BLaER1 treated with 17β-estradiol and CSF1 and Interleukin-3, amounts not matched to agents 10 nM and 100 nM (cell line): ENCODE data around the gene CDON.

Source experiments
- H3K27ac ChIP-seq, 11 experiments: shearing (Covaris generic); formaldehyde crosslinking; 2 replicates each; pipeline ENCODE4 v1.8.1; 2022
- H3K27me3 ChIP-seq, 11 experiments: shearing (Covaris generic); formaldehyde crosslinking; 2 replicates each; pipeline ENCODE4 v1.8.1; 2022
- H3K36me3 ChIP-seq, 11 experiments: shearing (Covaris generic); formaldehyde crosslinking; 2 replicates each; pipeline ENCODE4 v1.8.1; 2022
- H3K4me1 ChIP-seq, 10 experiments: shearing (Covaris generic); formaldehyde crosslinking; 2 replicates each; pipeline ENCODE4 v1.8.1; 2022
- H3K4me2 ChIP-seq, 11 experiments: shearing (Covaris generic); formaldehyde crosslinking; 2 replicates each; pipeline ENCODE4 v1.8.1; 2022
- H3K4me3 ChIP-seq, 10 experiments: shearing (Covaris generic); formaldehyde crosslinking; 2 replicates each; pipeline ENCODE4 v1.8.1; 2022
- H3K9ac ChIP-seq, 11 experiments: shearing (Covaris generic); formaldehyde crosslinking; 2 replicates each; pipeline ENCODE4 v1.8.1; 2022
- H3K9me3 ChIP-seq, 11 experiments: shearing (Covaris generic); formaldehyde crosslinking; replicated peaks in 1 of 11; 2 replicates each; pipeline ENCODE4 v1.8.1; 2022
- H4K20me1 ChIP-seq, 11 experiments: shearing (Covaris generic); formaldehyde crosslinking; 2 replicates each; pipeline ENCODE4 v1.8.1; 2022
- Cebpa-rat ChIP-seq, 11 experiments: shearing (Covaris generic); IDR thresholded peaks; 2 replicates each; pipeline ENCODE4 v1.8.1; 2022

The CDON gene

DNA sequence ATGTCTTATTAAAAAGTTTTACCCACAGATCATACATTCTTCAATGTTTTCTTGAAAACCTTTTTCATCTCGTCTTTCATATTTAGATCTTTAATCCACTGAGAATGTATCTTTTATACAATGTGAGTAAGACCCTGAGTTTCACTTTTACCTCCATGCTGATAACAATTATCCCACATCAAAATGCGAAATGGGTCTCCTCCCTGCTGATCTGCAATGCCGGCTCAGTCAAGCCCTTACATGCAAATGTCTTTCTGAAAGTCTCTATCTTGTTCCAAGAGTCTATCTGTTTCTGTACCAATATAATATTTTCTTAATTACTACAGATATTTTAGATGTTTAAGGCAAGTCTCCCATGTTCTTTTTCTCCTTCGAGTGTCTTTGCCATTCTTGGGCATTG lies 50.9 kb downstream of the CDON start:
- no peak overlapping the region for H3K27ac ChIP-seq
- H3K9ac ChIP-seq: no peak overlapping the region
- no peaks in the 10 kb centered on the region for H4K20me1 ChIP-seq
- peaks cover 0 to 2% (median 0%) of the 10 kb centered on the region in 11 experiments; a peak in 1 of 22 replicates for H3K36me3 ChIP-seq
- TF ChIP-seq Cebpa-rat (IDR thresholded peaks at IDR 0.05): no peak
- H3K4me3 ChIP-seq: no peak overlapping the region
- H3K9me3 ChIP-seq: no peaks in the 10 kb centered on the region
- no peak overlapping the region for H3K4me2 ChIP-seq
- peaks cover 0 to 4% (median 0%) of the 10 kb centered on the region in 10 experiments; a peak in 1 of 20 replicates for H3K4me1 ChIP-seq
- no peaks in the 10 kb centered on the region for H3K27me3 ChIP-seq

DNA sequence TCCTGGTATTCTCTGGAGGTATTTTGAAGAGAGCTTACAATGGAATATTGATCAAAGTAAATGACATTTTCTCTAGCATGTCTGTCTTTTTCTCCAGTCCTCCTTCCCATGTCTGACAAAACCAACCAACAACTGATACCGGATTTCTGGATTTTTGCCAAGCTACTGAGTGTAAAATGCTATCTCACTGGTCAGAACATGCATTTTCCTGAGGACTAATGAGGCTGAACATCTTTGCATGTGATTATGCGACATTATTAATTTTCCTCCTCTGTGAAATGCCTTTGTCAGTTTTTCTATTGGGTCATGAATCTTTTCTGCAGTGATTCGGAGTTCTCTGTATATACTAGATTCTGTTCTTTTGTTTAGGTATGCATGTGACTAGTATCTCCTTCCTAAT lies 51.4 kb downstream of the CDON start:
- no peak overlapping the region for H3K27ac ChIP-seq
- H3K9me3 ChIP-seq: no peaks in the 10 kb centered on the region
- H3K9ac ChIP-seq: no peak overlapping the region
- H3K27me3 ChIP-seq: no peaks in the 10 kb centered on the region
- H3K4me3 ChIP-seq: no peak overlapping the region
- H3K36me3 ChIP-seq: no peaks in the 10 kb centered on the region
- TF ChIP-seq Cebpa-rat (IDR thresholded peaks at IDR 0.05): no peak
- peaks cover 0 to 4% (median 0%) of the 10 kb centered on the region in 10 experiments; a peak in 1 of 20 replicates for H3K4me1 ChIP-seq
- no peaks in the 10 kb centered on the region for H4K20me1 ChIP-seq
- H3K4me2 ChIP-seq: no peak overlapping the region

DNA sequence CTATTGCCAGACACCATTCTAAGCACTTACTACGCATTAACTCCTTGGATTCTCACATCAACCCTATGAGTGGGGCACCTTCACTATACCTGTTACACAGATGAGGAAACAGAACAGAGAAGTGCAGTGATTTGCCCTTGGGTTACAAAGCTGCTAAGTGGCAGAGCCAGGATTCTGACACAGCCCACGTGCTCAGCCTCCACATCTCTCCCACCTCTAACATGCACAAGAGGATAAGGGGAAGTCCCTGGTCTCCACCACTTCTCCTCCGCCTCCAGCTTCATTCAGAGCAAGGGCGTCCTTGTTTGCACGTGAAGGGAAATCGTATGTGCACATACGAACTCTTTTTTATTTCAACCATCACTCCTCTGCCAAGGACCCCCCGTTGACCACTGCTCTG lies 53.7 kb downstream of the CDON start:
- TF ChIP-seq Cebpa-rat (IDR thresholded peaks at IDR 0.05): no peak
- peaks cover 0 to 4% (median 0%) of the 10 kb centered on the region in 10 experiments; a peak in 1 of 20 replicates for H3K4me1 ChIP-seq
- H3K9ac ChIP-seq: no peak overlapping the region
- H4K20me1 ChIP-seq: no peaks in the 10 kb centered on the region
- H3K27ac ChIP-seq: no peak overlapping the region
- no peak overlapping the region for H3K4me3 ChIP-seq
- no peaks in the 10 kb centered on the region for H3K27me3 ChIP-seq
- H3K36me3 ChIP-seq: no peaks in the 10 kb centered on the region
- H3K9me3 ChIP-seq: no peaks in the 10 kb centered on the region
- peak overlapping the region in 2 of 11 experiments; percentile 3; a peak in 1 of 22 replicates for H3K4me2 ChIP-seq

DNA sequence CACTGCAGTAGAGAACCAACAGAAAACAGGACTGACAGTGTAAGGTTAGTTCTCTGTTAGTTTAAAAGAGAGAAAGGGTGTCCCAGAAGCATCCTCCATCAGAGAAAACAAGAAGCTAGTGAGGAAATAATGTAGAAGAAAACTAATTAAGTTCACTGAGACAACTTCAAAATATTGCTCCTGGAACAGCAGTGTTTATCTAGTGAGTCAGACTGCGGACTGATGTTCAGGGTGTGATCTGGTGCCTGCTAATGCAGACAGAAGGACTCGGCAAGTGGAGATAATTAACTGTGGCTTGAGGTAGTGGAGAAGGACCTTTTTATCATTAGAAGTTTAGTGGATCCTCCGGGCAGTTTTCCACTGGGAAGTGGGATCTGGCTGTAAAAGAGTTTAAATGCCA lies 55.4 kb downstream of the CDON start:
- no peak overlapping the region for H3K4me2 ChIP-seq
- H3K9ac ChIP-seq: no peak overlapping the region
- no peak for TF ChIP-seq Cebpa-rat (IDR thresholded peaks at IDR 0.05)
- no peaks in the 10 kb centered on the region for H3K9me3 ChIP-seq
- no peak overlapping the region for H3K27ac ChIP-seq
- no peaks in the 10 kb centered on the region; a peak in 1 of 22 replicates for H3K36me3 ChIP-seq
- no peak overlapping the region for H3K4me3 ChIP-seq
- H3K27me3 ChIP-seq: no peaks in the 10 kb centered on the region
- H4K20me1 ChIP-seq: no peaks in the 10 kb centered on the region
- H3K4me1 ChIP-seq: peaks cover 0 to 4% (median 0%) of the 10 kb centered on the region in 10 experiments; a peak in 1 of 20 replicates

DNA sequence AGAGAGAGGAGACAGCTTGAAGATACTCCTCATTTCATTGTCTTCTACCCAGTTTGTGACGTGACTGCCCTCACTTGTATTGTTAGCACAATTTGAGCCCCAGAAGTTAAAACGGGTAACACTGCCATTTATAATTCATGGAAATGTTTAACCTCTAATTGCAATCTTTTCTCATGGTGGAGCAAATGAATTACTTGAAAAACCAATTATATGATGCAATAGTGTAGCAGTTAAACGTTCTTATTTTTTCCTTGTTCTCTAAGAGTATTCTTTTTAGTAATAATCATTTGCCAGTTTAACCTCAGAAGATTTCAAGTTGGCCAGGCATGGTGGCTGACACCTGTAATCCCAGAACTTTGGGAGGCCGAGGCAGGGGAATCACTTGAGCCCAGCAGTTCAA lies 56.6 kb downstream of the CDON start:
- H3K27ac ChIP-seq: no peak overlapping the region

DNA sequence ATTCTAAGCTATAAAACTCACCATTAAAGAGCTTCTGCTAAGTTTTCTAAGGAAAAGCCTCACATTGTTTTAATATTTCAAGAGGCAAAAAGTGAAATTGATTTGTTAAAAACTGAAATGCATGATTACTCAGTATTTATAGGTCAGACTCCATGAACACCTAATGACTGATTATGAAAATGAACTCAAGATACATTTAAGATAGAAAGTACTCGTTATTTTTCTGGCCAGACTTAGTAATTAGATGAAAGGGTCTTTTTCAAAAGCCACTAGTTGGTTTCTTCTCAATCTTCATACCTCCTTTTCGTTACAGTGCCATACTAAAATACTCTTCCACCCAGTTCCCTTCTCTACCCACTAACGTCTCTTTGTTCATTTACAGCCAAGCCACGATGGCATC lies 60.5 kb downstream of the CDON start:
- Histone ChIP-seq H3K27ac (no peak overlapping the region), H3K27me3 (no peaks in the 10 kb centered on the region), H3K4me2 (no peak overlapping the region), H3K4me3 (no peak overlapping the region), H4K20me1 (no peaks in the 10 kb centered on the region), H3K9ac (no peak overlapping the region), H3K9me3 (no peaks in the 10 kb centered on the region), H3K36me3 (peaks cover 0 to 4% (median 0%) of the 10 kb centered on the region in 11 experiments; a peak in 3 of 22 replicates), H3K4me1 (no peaks in the 10 kb centered on the region)
- no peak for TF ChIP-seq Cebpa-rat (IDR thresholded peaks at IDR 0.05)

More for the DNA sequence above, 56.6 kb downstream of the CDON start:
- H3K4me2 ChIP-seq: no peak overlapping the region
- H3K4me1 ChIP-seq: peaks cover 0 to 4% (median 0%) of the 10 kb centered on the region in 10 experiments; a peak in 1 of 20 replicates
- TF ChIP-seq Cebpa-rat (IDR thresholded peaks at IDR 0.05): peak in 1 of 11 experiments; percentile 43; a peak in 1 of 22 replicates
- H4K20me1 ChIP-seq: no peaks in the 10 kb centered on the region
- no peak overlapping the region for H3K9ac ChIP-seq
- no peak overlapping the region for H3K4me3 ChIP-seq
- no peaks in the 10 kb centered on the region for H3K9me3 ChIP-seq
- H3K27me3 ChIP-seq: no peaks in the 10 kb centered on the region
- no peaks in the 10 kb centered on the region; a peak in 1 of 22 replicates for H3K36me3 ChIP-seq

DNA sequence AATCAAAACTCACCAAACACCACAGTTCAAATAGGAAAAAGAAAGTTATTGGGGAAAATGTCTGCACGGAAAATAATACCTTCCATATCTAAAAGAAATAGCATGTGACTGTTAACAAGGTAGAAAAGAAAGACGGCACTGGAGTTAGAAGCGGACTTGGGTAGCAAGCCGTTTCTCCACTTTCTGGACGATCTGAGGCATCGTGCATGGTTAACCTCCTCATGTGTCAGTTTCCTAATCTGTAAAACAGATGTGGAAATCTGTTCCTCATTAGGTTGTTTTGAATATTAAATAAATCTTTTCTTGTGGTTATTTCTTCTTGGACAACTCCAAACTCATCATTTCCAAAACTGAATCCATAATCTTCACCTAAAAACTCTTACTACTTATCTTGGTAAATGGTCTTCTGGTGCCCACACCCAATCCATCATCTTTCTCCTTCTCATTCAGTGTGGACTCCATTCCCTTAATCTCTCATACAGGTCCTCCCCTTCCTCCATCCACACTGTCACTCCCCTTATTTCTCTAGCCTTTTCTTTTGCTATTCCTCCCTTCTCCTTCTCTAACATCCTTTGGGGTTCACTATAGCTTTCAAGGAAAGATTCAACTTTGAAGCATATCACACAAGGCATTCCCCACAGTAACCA lies 63.3 kb downstream of the CDON start:
- no peak overlapping the region for H3K4me3 ChIP-seq
- no peak overlapping the region for H3K9ac ChIP-seq
- no peaks in the 10 kb centered on the region for H3K4me1 ChIP-seq
- no peaks in the 10 kb centered on the region for H3K27me3 ChIP-seq
- H3K9me3 ChIP-seq: no peaks in the 10 kb centered on the region
- no peak overlapping the region for H3K27ac ChIP-seq
- H3K4me2 ChIP-seq: no peak overlapping the region
- no peaks in the 10 kb centered on the region for H4K20me1 ChIP-seq
- TF ChIP-seq Cebpa-rat (IDR thresholded peaks at IDR 0.05): no peak
- peaks cover 0 to 4% (median 0%) of the 10 kb centered on the region in 11 experiments; a peak in 3 of 22 replicates for H3K36me3 ChIP-seq

DNA sequence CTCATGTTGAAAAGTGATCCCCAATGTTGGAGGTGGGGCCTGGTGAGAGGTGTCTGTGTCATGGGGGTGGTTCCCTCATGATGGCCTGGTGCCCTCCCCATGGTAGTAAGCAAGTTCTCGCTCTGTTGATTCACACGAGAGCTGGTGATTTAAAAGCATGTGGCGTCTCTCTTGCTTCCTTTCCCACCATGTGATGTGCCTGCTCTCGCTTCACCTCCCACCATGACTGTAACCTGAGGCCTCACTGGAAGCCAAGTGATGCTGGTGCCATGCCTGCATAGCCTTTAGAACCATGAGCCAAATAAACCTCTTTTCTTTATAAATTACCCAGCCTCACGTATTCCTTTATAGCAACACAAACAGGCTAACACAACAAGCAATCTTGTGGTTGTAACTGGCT lies 64.4 kb downstream of the CDON start:
- no peak overlapping the region for H3K4me3 ChIP-seq
- TF ChIP-seq Cebpa-rat (IDR thresholded peaks at IDR 0.05): no peak
- H3K4me1 ChIP-seq: no peaks in the 10 kb centered on the region
- no peak overlapping the region for H3K27ac ChIP-seq
- H3K4me2 ChIP-seq: no peak overlapping the region
- no peaks in the 10 kb centered on the region for H3K9me3 ChIP-seq
- H3K36me3 ChIP-seq: peaks cover 0 to 4% (median 0%) of the 10 kb centered on the region in 11 experiments; a peak in 2 of 22 replicates
- no peak overlapping the region for H3K9ac ChIP-seq
- H4K20me1 ChIP-seq: no peaks in the 10 kb centered on the region
- H3K27me3 ChIP-seq: no peaks in the 10 kb centered on the region

DNA sequence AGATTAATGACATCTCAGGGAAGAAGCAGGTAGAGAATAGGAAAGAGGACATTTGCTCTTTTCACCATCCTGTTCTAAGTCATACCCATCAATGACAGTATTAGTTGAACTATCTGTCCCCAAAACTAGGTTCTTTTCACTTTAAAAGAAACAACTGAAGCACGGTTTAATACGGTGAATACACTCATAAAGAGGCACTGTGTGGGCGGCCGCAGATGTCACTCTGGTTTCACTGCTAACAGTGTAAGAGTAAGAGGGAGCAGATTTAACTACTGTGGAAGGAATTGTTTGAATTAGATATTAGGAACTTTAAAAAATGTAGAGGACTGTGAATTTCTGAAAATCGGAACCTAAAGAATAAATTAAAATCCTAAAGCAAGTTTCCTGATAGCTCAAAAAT lies 67.4 kb downstream of the CDON start:
- TF ChIP-seq Cebpa-rat (IDR thresholded peaks at IDR 0.05): no peak
- Histone ChIP-seq H3K4me1 (no peaks in the 10 kb centered on the region), H3K4me2 (no peak overlapping the region)

DNA sequence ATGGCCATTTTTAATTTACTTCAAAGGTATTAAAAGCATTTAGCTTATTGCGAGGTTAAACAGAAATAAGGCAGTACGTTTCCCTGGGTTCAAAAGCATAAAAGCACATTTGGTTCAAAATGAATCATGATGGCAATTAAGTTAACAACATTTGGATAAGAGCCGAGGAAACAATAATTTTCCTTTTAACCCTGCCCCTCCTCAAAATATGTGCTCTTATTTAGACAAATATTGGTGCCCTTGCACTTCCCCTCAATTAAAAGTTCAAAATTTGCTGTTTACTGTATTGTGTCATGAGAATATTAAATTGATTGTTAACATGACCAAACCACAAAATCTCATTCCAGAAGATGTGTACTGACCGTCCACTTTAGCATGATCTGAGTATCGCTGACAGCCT lies 68.2 kb downstream of the CDON start:
- H3K9ac ChIP-seq: no peak overlapping the region
- H3K27ac ChIP-seq: no peak overlapping the region
- no peaks in the 10 kb centered on the region for H3K27me3 ChIP-seq
- no peak for TF ChIP-seq Cebpa-rat (IDR thresholded peaks at IDR 0.05)
- H4K20me1 ChIP-seq: no peaks in the 10 kb centered on the region
- no peaks in the 10 kb centered on the region for H3K4me1 ChIP-seq
- H3K36me3 ChIP-seq: peaks cover 0 to 4% (median 0%) of the 10 kb centered on the region in 11 experiments; a peak in 2 of 22 replicates
- no peak overlapping the region for H3K4me3 ChIP-seq
- no peaks in the 10 kb centered on the region for H3K9me3 ChIP-seq
- no peak overlapping the region for H3K4me2 ChIP-seq

More for the DNA sequence above, 67.4 kb downstream of the CDON start:
- Histone ChIP-seq H3K9ac (no peak overlapping the region), H3K36me3 (peaks cover 0 to 4% (median 0%) of the 10 kb centered on the region in 11 experiments; a peak in 2 of 22 replicates), H4K20me1 (no peaks in the 10 kb centered on the region), H3K9me3 (no peaks in the 10 kb centered on the region), H3K27me3 (no peaks in the 10 kb centered on the region), H3K27ac (no peak overlapping the region), H3K4me3 (no peak overlapping the region)
